GM18951 (cell line): ENCODE results near the gene KCNMB4.

Source experiments
- POLR2A ChIP-seq: IDR thresholded peaks from 4 replicates; pipeline ENCODE4 v1.6.1; 2011; ENCODE audit warnings: mild to moderate bottlenecking; ENCODE audit not compliant: insufficient read length, insufficient read depth; ENCODE audit errors: extremely low read depth
- in situ Hi-C: fragments of 300-500 bp; cut with MboI; formaldehyde crosslinking; loops from one replicate; pipeline ENCODE4 v1.12.0; 2022; ENCODE audit warnings: low sequenced_read_pairs, mixed read lengths, inconsistent platforms; ENCODE audit not compliant: unreplicated experiment

Gene KCNMB4

GRCh38 chr12:70467918-70468733, 102.0 kb downstream of the KCNMB4 start:
- in situ Hi-C loops = no loop called here
- no peak for TF ChIP-seq POLR2A

- in situ Hi-C loops = no loop called here
- TF ChIP-seq POLR2A = no peak
Observed at GRCh38 chr12:70468741-70469140, 102.7 kb downstream of the KCNMB4 start.

GRCh38 chr12:70469221-70469820, 103.2 kb downstream of the KCNMB4 start:
- in situ Hi-C loops = no loop called here

DNA sequence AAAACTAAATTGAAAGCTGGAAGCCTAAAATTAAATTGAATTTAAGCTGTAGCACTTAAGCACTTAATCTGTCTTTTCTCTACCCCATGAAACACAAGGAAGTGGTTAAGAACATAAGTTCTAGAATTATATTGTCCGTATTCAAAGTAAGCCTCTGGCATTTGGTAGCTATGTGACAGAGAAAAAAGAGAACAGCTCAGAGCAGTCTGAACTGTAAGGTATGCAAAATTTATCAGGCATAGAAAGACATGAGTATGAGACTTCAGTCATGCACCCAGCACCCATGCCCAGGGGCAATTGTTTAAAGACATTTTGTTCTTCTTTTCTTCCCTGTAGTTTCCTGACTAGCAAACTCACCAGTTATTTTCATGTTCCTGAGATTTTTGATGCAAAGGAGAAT, 116.7 kb downstream of the KCNMB4 start:
- in situ Hi-C loops = no loop called here
- TF ChIP-seq POLR2A = no peak

More at GRCh38 chr12:70469221-70469820, 103.2 kb downstream of the KCNMB4 start:
- no peak for TF ChIP-seq POLR2A
